ENCODE data around the gene PHLDB2. TPM values are rescaled to one million over a fixed set of nuclear protein-coding genes. Genes with fewer than 3 reads are reported as not detected.

Gene PHLDB2
- total and polyA plus RNA-seq, 12 donors, result 6.2 to 39.6 (median 13.9) TPM

DNA sequence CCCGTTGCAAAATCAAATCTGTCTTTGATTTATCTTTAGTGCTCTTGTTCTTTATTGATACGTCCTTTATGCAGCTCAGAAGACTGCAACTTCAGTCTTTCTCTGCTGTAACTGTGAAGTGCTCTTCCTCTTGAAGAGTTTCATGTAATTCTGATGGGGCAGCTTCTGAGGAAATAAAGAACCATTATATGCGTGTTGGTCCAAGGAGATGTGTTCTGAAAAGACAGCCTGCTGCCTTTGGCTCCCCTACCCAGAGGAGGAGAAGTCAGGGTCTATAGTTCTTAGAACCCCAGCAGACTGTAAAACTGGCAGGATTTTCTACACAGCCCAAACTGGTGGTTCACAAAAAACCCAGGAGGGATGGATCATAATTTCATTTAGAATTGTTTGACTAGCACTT is 97.4 kb downstream of the PHLDB2 start:
- WGBS, 4 donors, result 83 to 100% (median 92%) methylated on average over 3 of the region's 3 CpGs

DNA sequence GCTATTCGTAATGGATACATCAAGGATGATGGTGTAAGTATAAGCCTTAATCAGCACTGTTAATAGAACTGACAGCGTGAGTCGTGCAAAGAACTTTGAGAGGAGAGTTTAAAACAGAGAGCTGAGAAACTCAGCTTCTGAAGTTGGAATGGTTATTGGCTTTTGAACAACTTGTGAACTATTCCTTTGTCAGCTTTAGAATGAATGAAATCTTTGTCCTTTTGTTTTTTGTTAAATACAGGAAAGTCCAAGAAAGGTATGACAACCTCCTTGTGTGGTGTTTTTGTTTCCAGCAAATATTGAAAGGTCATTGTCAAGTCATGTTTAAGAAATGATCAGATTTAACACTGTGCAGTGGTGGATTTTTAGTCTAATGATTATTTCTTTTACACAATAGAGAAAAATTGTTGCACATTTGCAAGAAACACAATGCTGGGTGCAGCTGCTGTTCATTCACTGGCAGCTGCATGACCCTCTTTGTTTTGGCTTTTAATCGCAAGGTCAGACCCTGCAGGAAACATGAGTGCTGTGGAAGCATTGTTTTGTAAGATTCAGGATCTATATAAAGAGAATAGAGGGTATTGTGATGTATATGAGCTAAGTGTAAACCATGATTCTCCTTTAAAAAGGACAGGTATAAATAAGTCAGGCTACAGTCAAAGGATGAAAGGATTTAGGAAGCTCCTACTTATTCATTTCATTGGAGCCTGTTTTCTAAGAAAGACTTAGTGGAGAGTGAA is 98.1 kb downstream of the PHLDB2 start:
- H3K27me3 ChIP-seq, result no peaks in the 10 kb centered on the region
- no peak overlapping the region for H3K4me3 ChIP-seq
- H3K9me3 ChIP-seq (replicated peaks in 1 of 3), result no peaks in the 10 kb centered on the region
- no peak for DNase-seq
- H3K36me3 ChIP-seq (replicated peaks in 1 of 2), result no peaks in the 10 kb centered on the region
- TF ChIP-seq, protein P1, sequence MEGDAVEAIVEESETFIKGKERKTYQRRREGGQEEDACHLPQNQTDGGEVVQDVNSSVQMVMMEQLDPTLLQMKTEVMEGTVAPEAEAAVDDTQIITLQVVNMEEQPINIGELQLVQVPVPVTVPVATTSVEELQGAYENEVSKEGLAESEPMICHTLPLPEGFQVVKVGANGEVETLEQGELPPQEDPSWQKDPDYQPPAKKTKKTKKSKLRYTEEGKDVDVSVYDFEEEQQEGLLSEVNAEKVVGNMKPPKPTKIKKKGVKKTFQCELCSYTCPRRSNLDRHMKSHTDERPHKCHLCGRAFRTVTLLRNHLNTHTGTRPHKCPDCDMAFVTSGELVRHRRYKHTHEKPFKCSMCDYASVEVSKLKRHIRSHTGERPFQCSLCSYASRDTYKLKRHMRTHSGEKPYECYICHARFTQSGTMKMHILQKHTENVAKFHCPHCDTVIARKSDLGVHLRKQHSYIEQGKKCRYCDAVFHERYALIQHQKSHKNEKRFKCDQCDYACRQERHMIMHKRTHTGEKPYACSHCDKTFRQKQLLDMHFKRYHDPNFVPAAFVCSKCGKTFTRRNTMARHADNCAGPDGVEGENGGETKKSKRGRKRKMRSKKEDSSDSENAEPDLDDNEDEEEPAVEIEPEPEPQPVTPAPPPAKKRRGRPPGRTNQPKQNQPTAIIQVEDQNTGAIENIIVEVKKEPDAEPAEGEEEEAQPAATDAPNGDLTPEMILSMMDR (IDR thresholded peaks at IDR 0.05), result no peak
- TF ChIP-seq POLR2A (IDR thresholded peaks at IDR 0.05), result no peak
- intact Hi-C loops (cut with DNase I), result no loop called here
- no peaks in the 10 kb centered on the region for H3K4me1 ChIP-seq (replicated peaks in 1 of 2)
- no peak overlapping the region for H3K27ac ChIP-seq
- 69 to 81% (median 76%) methylated on average over 4 of the region's 4 CpGs for WGBS, 4 donors

More for the DNA sequence above, 97.4 kb downstream of the PHLDB2 start:
- H3K27ac ChIP-seq, result no peak overlapping the region
- no peaks in the 10 kb centered on the region for H3K9me3 ChIP-seq (replicated peaks in 1 of 3)
- TF ChIP-seq POLR2A (IDR thresholded peaks at IDR 0.05), result no peak
- TF ChIP-seq, protein P1 (IDR thresholded peaks at IDR 0.05), result no peak
- H3K4me1 ChIP-seq (replicated peaks in 1 of 2), result no peaks in the 10 kb centered on the region
- no peaks in the 10 kb centered on the region for H3K27me3 ChIP-seq
- no peak overlapping the region for H3K4me3 ChIP-seq
- intact Hi-C loops (cut with DNase I), result no loop called here
- H3K36me3 ChIP-seq (replicated peaks in 1 of 2), result no peaks in the 10 kb centered on the region
- DNase-seq, result no peak

DNA sequence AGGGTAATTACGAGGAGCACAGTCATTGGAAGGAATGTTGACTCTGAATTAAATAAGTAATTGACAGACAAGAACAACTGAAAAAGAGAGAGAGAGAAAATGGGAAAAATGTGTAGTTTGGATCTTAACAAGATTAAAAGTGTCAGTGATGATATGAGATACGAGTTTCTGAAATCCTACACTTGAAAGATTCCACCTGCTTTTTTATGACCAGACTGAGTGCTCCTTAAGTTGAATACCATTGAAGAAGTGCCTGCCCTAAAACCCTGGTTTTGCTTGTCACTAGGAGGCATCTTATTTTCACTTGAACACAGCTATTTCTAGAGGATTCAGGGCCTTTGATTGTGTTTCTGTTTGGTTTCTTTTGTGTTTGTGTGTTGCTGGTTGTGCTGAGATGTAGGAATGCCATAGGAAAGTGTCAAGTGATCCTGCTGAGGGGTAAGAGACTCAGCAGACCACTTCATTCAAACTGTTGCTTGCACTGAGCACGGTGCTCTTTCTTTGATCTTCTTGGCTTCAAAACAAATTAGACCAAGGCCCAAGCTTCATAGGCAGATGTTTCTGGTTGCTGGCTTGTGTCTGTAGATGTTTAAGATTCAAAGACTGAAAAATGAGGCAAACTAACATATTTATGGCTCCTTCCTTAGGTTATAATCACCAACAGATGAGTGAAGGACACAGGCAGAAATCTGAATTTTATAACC is 102.5 kb downstream of the PHLDB2 start:
- no peaks in the 10 kb centered on the region for H3K9me3 ChIP-seq (replicated peaks in 1 of 3)

DNA sequence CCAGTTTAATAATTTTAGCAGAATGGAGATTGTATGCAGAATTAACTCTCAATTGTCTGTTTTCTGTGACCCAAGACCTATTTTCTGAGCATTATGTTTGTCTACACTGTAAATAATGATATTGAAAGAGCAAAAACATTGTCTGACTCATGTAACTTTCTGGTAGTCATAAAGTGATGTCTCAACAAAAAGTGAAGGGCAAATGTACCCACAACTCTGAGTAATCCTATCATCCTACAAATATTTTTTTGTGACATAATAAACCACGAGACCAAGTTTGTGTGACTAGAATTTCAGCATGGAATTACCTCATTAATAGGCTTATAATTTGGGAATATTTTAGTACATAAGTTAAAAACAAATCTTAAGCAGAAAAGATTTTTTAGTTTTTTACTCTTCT is 104.4 kb downstream of the PHLDB2 start:
- H3K4me3 ChIP-seq, result no peak overlapping the region
- no peaks in the 10 kb centered on the region for H3K36me3 ChIP-seq (replicated peaks in 1 of 2)
- 36 to 44% (median 39%) methylated on average over 1 of the region's 1 CpG for WGBS, 4 donors
- peaks cover 0 to 9% of the 10 kb centered on the region in 2 donors for H3K4me1 ChIP-seq (replicated peaks in 1 of 2)
- no peaks in the 10 kb centered on the region for H3K27me3 ChIP-seq
- no peak for TF ChIP-seq POLR2A (IDR thresholded peaks at IDR 0.05)
- TF ChIP-seq, protein P1 (IDR thresholded peaks at IDR 0.05), result no peak
- intact Hi-C loops (cut with DNase I), result loop anchor here in 1 of 2 donors (10.0 kb wide), 1 partner anchor 99 kb away; no protein-coding TSS in a partner anchor
- no peak for DNase-seq
- no peaks in the 10 kb centered on the region for H3K9me3 ChIP-seq (replicated peaks in 1 of 3)
- H3K27ac ChIP-seq, result peak overlapping the region in 1 of 5 donors; percentile 24

More for the DNA sequence above, 102.5 kb downstream of the PHLDB2 start:
- TF ChIP-seq, protein P1 (IDR thresholded peaks at IDR 0.05), result no peak
- no peak for TF ChIP-seq POLR2A (IDR thresholded peaks at IDR 0.05)
- DNase-seq, result no peak
- WGBS, 4 donors, result 74 to 91% (median 80%) methylated on average over 3 of the region's 3 CpGs
- H3K27ac ChIP-seq, result no peak overlapping the region
- H3K4me3 ChIP-seq, result no peak overlapping the region
- intact Hi-C loops (cut with DNase I), result loop anchor here in 1 of 2 donors (10.0 kb wide), 1 partner anchor 97 kb away; no protein-coding TSS in a partner anchor
- no peaks in the 10 kb centered on the region for H3K36me3 ChIP-seq (replicated peaks in 1 of 2)
- H3K4me1 ChIP-seq (replicated peaks in 1 of 2), result peaks cover 0 to under 1% of the 10 kb centered on the region in 2 donors
- H3K27me3 ChIP-seq, result no peaks in the 10 kb centered on the region
